Vagina (tissue), 2 donors: ENCODE results near the gene ADGRL3. TPM values are rescaled to one million over a fixed set of nuclear protein-coding genes. Genes with fewer than 3 reads are reported as not detected.
"Not testable (repeated sequence)": the region's sequence is repeated elsewhere in the genome, so short reads cannot be mapped to it uniquely, and the experiment has no call there.

Source experiments
- DNase-seq, 2 donors: peaks; one replicate each; pipeline ENCODE4 v3.0.0-alpha.2; 2017; ENCODE audit errors: extremely low spot score in 2 of 2
- H3K27ac ChIP-seq: fragments of 200-600 bp; sonication (generic); one replicate; pipeline ENCODE4 v1.5.1; 2019
- H3K27me3 ChIP-seq: fragments of 200-600 bp; sonication (generic); one replicate; pipeline ENCODE4 v1.5.1; 2019
- H3K36me3 ChIP-seq, 2 donors: fragments of 200-600 bp; sonication (generic); one replicate each; pipeline ENCODE4 v1.5.1; 2017 to 2019
- H3K4me1 ChIP-seq: fragments of 200-600 bp; sonication (generic); one replicate; pipeline ENCODE4 v1.5.1; 2019
- H3K4me3 ChIP-seq, 2 donors: fragments of 200-600 bp; sonication (generic); 1 replicate in 1 of 2; 2 replicates in 1 of 2; pipeline ENCODE4 v1.5.1; 2016 to 2019
- H3K9me3 ChIP-seq: fragments of 200-600 bp; sonication (generic); one replicate; pipeline ENCODE4 v1.5.1; 2019
- CTCF ChIP-seq, 3 experiments: fragments of 450-650 bp in 2 of 3; fragments of 200-600 bp in 1 of 3; sonication (generic) in 1 of 3; IDR thresholded peaks; one replicate each; pipeline ENCODE4 v1.5.1; 2017 to 2019; ENCODE audit warnings: antibody characterized with exemption in 3 of 3, mild to moderate bottlenecking in 2 of 3, moderate library complexity in 2 of 3
- POLR2A ChIP-seq, 2 donors: fragments of 450-650 bp; IDR thresholded peaks; one replicate each; pipeline ENCODE4 v1.6.1; 2017; ENCODE audit warnings: antibody characterized with exemption in 2 of 2, mild to moderate bottlenecking in 2 of 2, moderate library complexity in 2 of 2
- POLR2AphosphoS5 ChIP-seq, 2 donors: sonication (generic); formaldehyde crosslinking; IDR thresholded peaks; one replicate each; pipeline ENCODE4 v1.9.0; 2017; ENCODE audit warnings: antibody characterized with exemption in 2 of 2, mild to moderate bottlenecking in 2 of 2, low read depth in 1 of 2; ENCODE audit not compliant: insufficient read depth in 1 of 2
- intact Hi-C: fragments of 100-400 bp; cut with DNase I; formaldehyde crosslinking; loops from one replicate; pipeline ENCODE4 v1.15.1; 2023
- total RNA-seq: library from RNA; depleted of rRNA; stranded (reverse); fragments of >200 nt; gene quantifications from one replicate; pipeline ENCODE4 v1.2.3, GENCODE V29; 2016

ADGRL3 gene
- total RNA-seq, 1 donor from 2014 or later, result 16.9 TPM

- no peak overlapping the region for H3K4me3 ChIP-seq
- H3K4me1 ChIP-seq, result no peaks in the 10 kb centered on the region
- H3K36me3 ChIP-seq, result no peaks in the 10 kb centered on the region
- no peaks in the 10 kb centered on the region for H3K9me3 ChIP-seq
- H3K27me3 ChIP-seq, result no peaks in the 10 kb centered on the region
- no peak overlapping the region for H3K27ac ChIP-seq
- TF ChIP-seq POLR2A (IDR thresholded peaks at IDR 0.05) (no peak), POLR2AphosphoS5 (IDR thresholded peaks at IDR 0.05; ENCODE audit: insufficient read depth in 1 of 2, low read depth in 1 of 2) (no peak), CTCF (IDR thresholded peaks at IDR 0.05) (no peak)
- intact Hi-C loops, result no loop called here
- DNase-seq, result no peak
These were observed 430.4 kb downstream of the ADGRL3 start for GRCh38 chr4:61630548-61630947.

GRCh38 chr4:61638591-61638990 lies 438.5 kb downstream of the ADGRL3 start:
- TF ChIP-seq POLR2AphosphoS5 (IDR thresholded peaks at IDR 0.05; ENCODE audit: insufficient read depth in 1 of 2, low read depth in 1 of 2) (no peak), POLR2A (IDR thresholded peaks at IDR 0.05) (no peak), CTCF (IDR thresholded peaks at IDR 0.05) (no peak)
- H3K27me3 ChIP-seq, result no peaks in the 10 kb centered on the region

DNA sequence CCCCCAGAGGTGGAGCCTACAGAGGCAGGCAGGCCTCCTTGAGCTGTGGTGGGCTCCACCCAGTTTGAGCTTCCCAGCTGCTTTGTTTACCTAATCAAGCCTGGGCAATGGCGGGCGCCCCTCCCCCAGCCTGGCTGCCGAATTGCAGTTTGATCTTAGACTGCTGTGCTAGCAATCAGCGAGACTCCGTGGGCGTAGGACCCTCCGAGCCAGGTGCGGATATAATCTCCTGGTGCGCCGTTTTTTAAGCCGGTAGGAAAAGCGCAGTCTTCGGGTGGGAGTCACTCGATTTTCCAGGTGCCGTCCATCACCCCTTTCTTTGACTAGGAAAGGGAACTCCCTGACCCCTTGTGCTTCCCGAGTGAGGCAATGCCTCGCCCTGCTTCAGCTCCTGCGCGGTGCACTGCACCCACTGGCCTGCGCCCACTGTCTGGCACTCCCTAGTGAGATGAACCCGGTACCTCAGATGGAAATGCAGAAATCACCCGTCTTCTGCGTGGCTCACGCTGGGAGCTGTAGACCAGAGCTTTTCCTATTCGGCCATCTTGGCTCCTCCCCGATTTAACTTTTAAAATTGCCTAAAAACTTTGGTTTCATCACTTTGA lies 446.7 kb downstream of the ADGRL3 start:
- H3K27ac ChIP-seq, DNase-seq, H3K4me1 ChIP-seq, intact Hi-C loops, H3K27me3 ChIP-seq, H3K4me3 ChIP-seq, H3K9me3 ChIP-seq, H3K36me3 ChIP-seq: not testable (repeated sequence)

More at GRCh38 chr4:61638591-61638990, 438.5 kb downstream of the ADGRL3 start:
- intact Hi-C loops, result no loop called here
- Histone ChIP-seq H3K27ac (no peak overlapping the region), H3K4me1 (no peaks in the 10 kb centered on the region), H3K36me3 (no peaks in the 10 kb centered on the region), H3K9me3 (no peaks in the 10 kb centered on the region), H3K4me3 (no peak overlapping the region)
- no peak for DNase-seq

DNA sequence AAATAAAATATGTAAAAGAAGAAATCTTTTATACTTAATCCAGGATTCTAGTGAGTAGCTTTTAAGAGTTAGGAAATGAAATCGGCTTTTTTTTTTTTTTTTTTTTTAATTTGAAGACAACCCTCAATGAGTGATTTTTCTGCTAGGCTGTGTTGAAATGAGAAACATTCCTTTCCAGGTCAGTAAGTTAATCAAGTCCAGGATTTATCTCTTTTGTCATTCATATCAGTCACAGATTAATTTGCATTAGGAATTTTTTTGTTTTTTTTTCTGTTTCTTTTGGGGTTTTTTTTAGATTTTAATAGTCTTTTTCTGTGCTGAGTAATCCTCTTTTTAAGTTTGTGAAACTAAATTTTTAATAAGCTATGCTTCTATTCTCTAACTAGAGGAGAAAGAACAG lies 448.1 kb downstream of the ADGRL3 start:
- intact Hi-C loops, result no loop called here

DNA sequence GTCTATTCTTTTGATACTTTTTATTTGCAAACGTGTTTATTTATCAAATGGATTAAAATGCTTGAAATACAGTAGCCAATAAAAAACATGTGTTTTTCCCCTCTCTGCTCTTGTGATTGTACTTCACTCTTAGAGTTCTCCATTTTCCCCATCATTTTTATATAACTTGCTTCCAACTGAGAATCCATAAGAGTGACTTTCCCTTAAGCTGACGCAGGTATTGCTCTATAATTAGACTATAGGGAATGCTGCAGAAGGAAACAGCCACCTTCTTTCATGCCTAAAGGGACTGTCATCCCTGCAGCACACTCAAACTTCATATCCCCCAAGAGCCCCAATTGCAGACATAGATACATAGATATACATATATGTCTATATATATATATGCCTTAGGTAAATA lies 456.9 kb downstream of the ADGRL3 start:
- TF ChIP-seq POLR2AphosphoS5 (IDR thresholded peaks at IDR 0.05; ENCODE audit: insufficient read depth in 1 of 2, low read depth in 1 of 2) (no peak), POLR2A (IDR thresholded peaks at IDR 0.05) (no peak), CTCF (IDR thresholded peaks at IDR 0.05) (no peak)
- H3K27ac ChIP-seq, result no peak overlapping the region
- intact Hi-C loops, result no loop called here

More for the DNA sequence above, 448.1 kb downstream of the ADGRL3 start:
- Histone ChIP-seq H3K27ac (no peak overlapping the region), H3K9me3 (no peaks in the 10 kb centered on the region), H3K4me3 (no peak overlapping the region), H3K4me1 (no peaks in the 10 kb centered on the region), H3K36me3 (no peaks in the 10 kb centered on the region), H3K27me3 (no peaks in the 10 kb centered on the region)
- DNase-seq, result no peak
- TF ChIP-seq POLR2A (IDR thresholded peaks at IDR 0.05), result no peak
- TF ChIP-seq POLR2AphosphoS5 (IDR thresholded peaks at IDR 0.05; ENCODE audit: insufficient read depth in 1 of 2, low read depth in 1 of 2), result no peak
- TF ChIP-seq CTCF (IDR thresholded peaks at IDR 0.05), result no peak

More for the DNA sequence above, 456.9 kb downstream of the ADGRL3 start:
- H3K9me3 ChIP-seq, result no peaks in the 10 kb centered on the region
- H3K4me3 ChIP-seq, result no peak overlapping the region
- no peaks in the 10 kb centered on the region for H3K36me3 ChIP-seq
- H3K27me3 ChIP-seq, result no peaks in the 10 kb centered on the region
- no peaks in the 10 kb centered on the region for H3K4me1 ChIP-seq
- DNase-seq, result no peak
